Endothelial cell of umbilical vein (primary cell): ENCODE measurements around the gene ZBTB34. TPM values are rescaled to one million over a fixed set of nuclear protein-coding genes. Genes with fewer than 3 reads are reported as not detected.

Experiments
- BruUV-seq: library from RNA; stranded (reverse); fragments of 400-500 nt; replicated peaks from 2 replicates; lab custom pipeline; 2021; lab: Mats Ljungman, UMichigan
- CTCF ChIA-PET: fragments of 300-600, 350-600 bp; sonication (Branson Sonifier 250); formaldehyde crosslinking; loops from one replicate; lab custom pipeline; 2021; ENCODE audit warnings: antibody characterized with exemption, inconsistent platforms; lab: Charles Lee
- POLR2A ChIA-PET: fragments of 300-600, 350-600 bp; sonication (Branson Sonifier 250); formaldehyde crosslinking; loops from one replicate; lab custom pipeline; 2021; ENCODE audit warnings: antibody characterized with exemption, inconsistent platforms; lab: Charles Lee
- DNase-seq: peaks from one replicate; pipeline ENCODE4 v3.0.0-alpha.2; 2011; ENCODE audit warnings: low read depth, low spot score
- FAIRE-seq: peaks from 2 replicates; lab custom pipeline; 2011; peaks lifted over from hg19 to GRCh38; lab: Jason Lieb, UNC
- H2AFZ ChIP-seq: 2 replicates; pipeline ENCODE4 v1.6.0; 2012; ENCODE audit warnings: low read depth, low read length, control low read depth, inconsistent platforms
- H3K27ac ChIP-seq: 2 replicates; pipeline ENCODE4 v1.5.1; 2011; ENCODE audit warnings: low read depth, mild to moderate bottlenecking, control low read depth, low read length, moderate library complexity; ENCODE audit not compliant: insufficient read depth
- H3K27me3 ChIP-seq, 2 experiments: 2 replicates each; pipeline versions ENCODE4 v1.6.0 to v1.6.1; 2011; ENCODE audit warnings: low read length in 2 of 2, mixed read lengths in 1 of 2; ENCODE audit not compliant: control insufficient read depth in 2 of 2, insufficient read depth in 2 of 2
- H3K36me3 ChIP-seq, 2 experiments: 2 replicates in 1 of 2; 3 replicates in 1 of 2; pipeline ENCODE4 v1.5.1; 2011; ENCODE audit warnings: low read length in 2 of 2, mild to moderate bottlenecking in 1 of 2, moderate library complexity in 1 of 2; ENCODE audit not compliant: control insufficient read depth in 2 of 2, insufficient read depth in 2 of 2; ENCODE audit errors: extremely low read depth in 1 of 2
- H3K4me1 ChIP-seq: 3 replicates; pipeline ENCODE4 v1.5.1; 2011; ENCODE audit warnings: mild to moderate bottlenecking, low read length; ENCODE audit not compliant: control insufficient read depth, insufficient read depth; ENCODE audit errors: extremely low read depth
- H3K4me2 ChIP-seq: 2 replicates; pipeline ENCODE4 v1.6.1; 2011; ENCODE audit warnings: low read length, control low read depth, mixed read lengths; ENCODE audit not compliant: insufficient read depth
- H3K4me3 ChIP-seq, 3 experiments: fragments of 200-600 bp in 1 of 3; sonication (generic), shearing (Covaris generic) in 1 of 3; replicated peaks in 1 of 3; 2 replicates each; pipeline ENCODE4 v1.5.1; 2011 to 2016; ENCODE audit warnings: control low read depth in 3 of 3, low read length in 3 of 3, mild to moderate bottlenecking in 2 of 3, inconsistent platforms in 1 of 3, low read depth in 1 of 3, moderate library complexity in 1 of 3; ENCODE audit not compliant: insufficient read depth in 1 of 3
- H3K79me2 ChIP-seq: 2 replicates; pipeline ENCODE4 v1.6.0; 2012; ENCODE audit warnings: low read length, inconsistent platforms; ENCODE audit not compliant: control insufficient read depth, insufficient read depth
- H3K9ac ChIP-seq: replicated peaks from 2 replicates; pipeline ENCODE3; 2011; ENCODE audit warnings: low read length, control low read depth; ENCODE audit not compliant: insufficient read depth; ENCODE audit errors: extremely low read depth
- H3K9me1 ChIP-seq: replicated peaks from 3 replicates; pipeline ENCODE4 v1.6.0; 2011; ENCODE audit warnings: mild to moderate bottlenecking, low read length; ENCODE audit not compliant: control insufficient read depth, insufficient read depth; ENCODE audit errors: extremely low read depth
- H3K9me3 ChIP-seq: replicated peaks from 2 replicates; pipeline ENCODE4 v1.5.1; 2012; ENCODE audit warnings: low read length, inconsistent platforms; ENCODE audit not compliant: control insufficient read depth, insufficient read depth
- H4K20me1 ChIP-seq: replicated peaks from 2 replicates; pipeline ENCODE3; 2011; ENCODE audit warnings: mild to moderate bottlenecking, low read length; ENCODE audit not compliant: control insufficient read depth, insufficient read depth; ENCODE audit errors: extremely low read depth
- CTCF ChIP-seq, 2 donors: IDR thresholded peaks; 1 replicate in 1 of 2; 2 replicates in 1 of 2; pipeline ENCODE4 v1.5.1; 2011; ENCODE audit warnings: low read length in 2 of 2, mild to moderate bottlenecking in 2 of 2, moderate library complexity in 2 of 2, control low read depth in 1 of 2, inconsistent platforms in 1 of 2, low read depth in 1 of 2; ENCODE audit not compliant: insufficient read depth in 1 of 2; ENCODE audit errors: extremely low read depth in 1 of 2
- EZH2 ChIP-seq: IDR thresholded peaks from 2 replicates; pipeline ENCODE4 v1.6.1; 2012; ENCODE audit warnings: borderline replicate concordance, low read depth, mild to moderate bottlenecking, moderate library complexity, low read length, inconsistent platforms; ENCODE audit not compliant: severe bottlenecking
- FOS ChIP-seq: IDR thresholded peaks from 2 replicates; pipeline ENCODE4 v1.6.1; 2011; ENCODE audit warnings: mild to moderate bottlenecking, low read length, moderate library complexity, borderline replicate concordance; ENCODE audit not compliant: insufficient read depth
- GATA2 ChIP-seq: IDR thresholded peaks from 2 replicates; pipeline ENCODE4 v1.7.0; 2011; ENCODE audit warnings: low read depth, mild to moderate bottlenecking, moderate library complexity, mixed read lengths, low read length; ENCODE audit not compliant: insufficient read length, insufficient read depth
- JUN ChIP-seq: IDR thresholded peaks from 2 replicates; pipeline ENCODE4 v1.6.1; 2011; ENCODE audit warnings: borderline replicate concordance, low read depth; ENCODE audit not compliant: insufficient read length, insufficient read depth
- MAX ChIP-seq: IDR thresholded peaks from 2 replicates; pipeline ENCODE4 v1.6.1; 2011; ENCODE audit not compliant: insufficient read depth, insufficient read length
- MYC ChIP-seq: IDR thresholded peaks from one replicate; pipeline ENCODE4 v1.6.1; 2011; ENCODE audit warnings: mild to moderate bottlenecking, low read depth, low read length
- POLR2A ChIP-seq: IDR thresholded peaks from 2 replicates; pipeline ENCODE4 v1.6.1; 2012; ENCODE audit warnings: low read depth, mild to moderate bottlenecking, control low read depth, low read length
- POLR2AphosphoS5 ChIP-seq: IDR thresholded peaks from 2 replicates; pipeline ENCODE4 v1.6.1; 2012; ENCODE audit warnings: low read depth, mild to moderate bottlenecking, control low read depth, low read length, moderate library complexity; ENCODE audit not compliant: insufficient read depth
- dilution Hi-C: fragments of 300-500 bp; cut with MboI; formaldehyde crosslinking; loops from one replicate; pipeline ENCODE4 v1.15.0; 2019; ENCODE audit warnings: low sequenced_read_pairs; ENCODE audit not compliant: extremely low pct_ligation_motif_present
- intact Hi-C: fragments of 100-400 bp; cut with micrococcal nuclease; formaldehyde crosslinking; loops from one replicate; pipeline ENCODE4 v1.10.0; 2022
- polyA plus RNA-seq, 4 experiments: library from polyadenylated mRNA; depleted of rRNA in 3 of 4; stranded (reverse) in 3 of 4; unstranded in 1 of 4; fragments of >200 nt; gene quantifications; 2 replicates each; pipeline versions ENCODE4 v1.2.1 to v1.2.3, GENCODE V29; 2011 to 2012; ENCODE audit warnings: missing spikeins in 1 of 4
- total RNA-seq: library from RNA; stranded (reverse); gene quantifications from 2 replicates; pipeline ENCODE4 v1.2.3, GENCODE V29; 2021

ZBTB34 gene
- total and polyA plus RNA-seq, 2 donors (not counting 3 experiments of a cell fraction or from before 2014, with no cell fraction given), result 4.0 to 9.6 TPM

DNA sequence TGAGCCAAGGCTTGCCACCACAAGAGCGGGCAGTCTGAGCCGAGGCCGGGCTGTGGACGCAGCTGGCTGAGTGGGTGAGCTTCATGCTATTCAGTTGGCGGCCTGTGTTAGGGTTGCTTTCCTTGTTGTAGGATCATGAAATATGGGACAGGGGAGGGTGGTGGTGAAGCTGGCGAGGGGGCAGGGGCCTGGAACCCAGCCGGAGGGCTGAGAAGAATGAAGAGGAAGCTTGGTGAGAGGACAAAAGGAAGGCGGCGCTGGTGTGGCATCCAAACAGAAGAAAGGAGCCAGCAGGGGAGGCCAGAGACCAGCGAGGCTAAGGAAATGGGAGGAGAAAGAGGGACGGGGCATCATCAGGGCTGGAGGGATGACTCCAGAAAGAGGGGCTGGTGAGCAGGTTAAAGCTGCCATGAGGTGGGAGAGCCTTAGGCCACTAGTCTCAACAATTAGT lies 72.5 kb downstream of the ZBTB34 start:
- intact Hi-C loops, result no loop called here
- H3K79me2 ChIP-seq, result no peaks in the 10 kb centered on the region
- no TSS peak for BruUV-seq
- H3K4me3 ChIP-seq, result no peak overlapping the region
- H4K20me1 ChIP-seq, result no peaks in the 10 kb centered on the region
- H3K36me3 ChIP-seq, result no peaks in the 10 kb centered on the region
- no peak overlapping the region for H3K27ac ChIP-seq
- H3K27me3 ChIP-seq, result peaks cover 8 to 16% of the 10 kb centered on the region in 2 experiments
- dilution Hi-C loops, result no loop called here
- ChIA-PET CTCF (interaction anchor here (0.6 kb wide), 1 partner anchor 18 kb away, joined by 3 read pairs; the partner anchor contains the start of gene RALGPS1), POLR2A (no interaction called here)
- FAIRE-seq (no peak), DNase-seq (no peak)
- H2AFZ ChIP-seq, result no peak overlapping the region
- H3K9me1 ChIP-seq, result no peaks in the 10 kb centered on the region
- TF ChIP-seq MYC (no peak), CTCF (IDR thresholded peaks at IDR 0.05; ENCODE audit: extremely low read depth in 1 of 2, insufficient read depth in 1 of 2, low read depth in 1 of 2, low read length in 2 of 2) (no peak), GATA2 (no peak), POLR2AphosphoS5 (no peak), POLR2A (no peak), MAX (no peak), EZH2 (no peak), JUN (no peak), FOS (no peak)
- no peak overlapping the region for H3K9ac ChIP-seq
- no peaks in the 10 kb centered on the region for H3K4me1 ChIP-seq
- H3K4me2 ChIP-seq, result no peak overlapping the region
- H3K9me3 ChIP-seq, result no peaks in the 10 kb centered on the region
